ENCODE measurements around the gene CFAP20DC.
"Not testable (repeated sequence)": the region's sequence is repeated elsewhere in the genome, so short reads cannot be mapped to it uniquely, and the experiment has no call there.

Gene CFAP20DC

GRCh38 chr3:58874248-58874741 is 175.5 kb downstream of the CFAP20DC start:
- DNase-seq (ENCODE audit: low read depth in 2 of 3, low spot score in 2 of 3), result no peak

- no peak for DNase-seq (ENCODE audit: low read depth in 2 of 3, low spot score in 2 of 3)
These were observed 181.6 kb downstream of the CFAP20DC start for GRCh38 chr3:58868097-58868779.

- DNase-seq (ENCODE audit: low read depth in 2 of 3, low spot score in 2 of 3), result no peak
These were observed 182.2 kb downstream of the CFAP20DC start for GRCh38 chr3:58867621-58868020.

GRCh38 chr3:58866079-58866478 is 183.7 kb downstream of the CFAP20DC start:
- DNase-seq (ENCODE audit: low read depth in 2 of 3, low spot score in 2 of 3), result no peak

- DNase-seq (ENCODE audit: low read depth in 2 of 3, low spot score in 2 of 3), result no peak
These were observed 185.3 kb downstream of the CFAP20DC start for GRCh38 chr3:58864480-58864879.

GRCh38 chr3:58863206-58863605 is 186.6 kb downstream of the CFAP20DC start:
- DNase-seq (ENCODE audit: low read depth in 2 of 3, low spot score in 2 of 3), result no peak

GRCh38 chr3:58861551-58861950 is 188.3 kb downstream of the CFAP20DC start:
- no peak for DNase-seq (ENCODE audit: low read depth in 2 of 3, low spot score in 2 of 3)

- no peak for DNase-seq (ENCODE audit: low read depth in 2 of 3, low spot score in 2 of 3)
These were observed 191.7 kb downstream of the CFAP20DC start for GRCh38 chr3:58858126-58858525.

GRCh38 chr3:58857402-58857801 is 192.4 kb downstream of the CFAP20DC start:
- no peak for DNase-seq (ENCODE audit: low read depth in 2 of 3, low spot score in 2 of 3)

- DNase-seq (ENCODE audit: low read depth in 2 of 3, low spot score in 2 of 3), result no peak
These were observed 201.0 kb downstream of the CFAP20DC start for GRCh38 chr3:58848826-58849225.

GRCh38 chr3:58842050-58842747 is 207.6 kb downstream of the CFAP20DC start:
- not testable (repeated sequence) for DNase-seq (ENCODE audit: low read depth in 2 of 3, low spot score in 2 of 3)

GRCh38 chr3:58840949-58841348 is 208.9 kb downstream of the CFAP20DC start:
- no peak for DNase-seq (ENCODE audit: low read depth in 2 of 3, low spot score in 2 of 3)

GRCh38 chr3:58839964-58840363 is 209.9 kb downstream of the CFAP20DC start:
- no peak for DNase-seq (ENCODE audit: low read depth in 2 of 3, low spot score in 2 of 3)

- DNase-seq (ENCODE audit: low read depth in 2 of 3, low spot score in 2 of 3), result no peak
These were observed 210.6 kb downstream of the CFAP20DC start for GRCh38 chr3:58839187-58839586.

- no peak for DNase-seq (ENCODE audit: low read depth in 2 of 3, low spot score in 2 of 3)
These were observed 212.0 kb downstream of the CFAP20DC start for GRCh38 chr3:58837856-58838255.

- no peak for DNase-seq (ENCODE audit: low read depth in 2 of 3, low spot score in 2 of 3)
These were observed 212.5 kb downstream of the CFAP20DC start for GRCh38 chr3:58837141-58837843.

GRCh38 chr3:58835086-58835485 is 214.7 kb downstream of the CFAP20DC start:
- DNase-seq (ENCODE audit: low read depth in 2 of 3, low spot score in 2 of 3), result no peak

- DNase-seq (ENCODE audit: low read depth in 2 of 3, low spot score in 2 of 3), result no peak
These were observed 216.3 kb downstream of the CFAP20DC start for GRCh38 chr3:58833491-58833890.

GRCh38 chr3:58829321-58830000 is 220.4 kb downstream of the CFAP20DC start:
- DNase-seq (ENCODE audit: low read depth in 2 of 3, low spot score in 2 of 3), result no peak

GRCh38 chr3:58824777-58825176 is 225.0 kb downstream of the CFAP20DC start:
- no peak for DNase-seq (ENCODE audit: low read depth in 2 of 3, low spot score in 2 of 3)

GRCh38 chr3:58824285-58824684 is 225.5 kb downstream of the CFAP20DC start:
- DNase-seq (ENCODE audit: low read depth in 2 of 3, low spot score in 2 of 3), result peak in 1 of 3 experiments; percentile 1

Data from activated CD8-positive, alpha-beta memory T cell treated with anti-CD3 and anti-CD28 coated beads for 48 hours (primary cell).